NCI-H510A treated with DMSO at 0.1 percent for 48 hours (cell line): ENCODE measurements around the gene SLC22A31.

ENCODE experiments used
- DNase-seq: peaks from one replicate; lab custom pipeline; 2025; lab: John Stamatoyannopoulos, UW

Gene SLC22A31

GRCh38 chr16:89216315-89217137, 16.2 kb upstream of the SLC22A31 start:
- DNase-seq, result peak; percentile 55

GRCh38 chr16:89210904-89211515, 10.7 kb upstream of the SLC22A31 start:
- no peak for DNase-seq

GRCh38 chr16:89210165-89210903, 10.0 kb upstream of the SLC22A31 start:
- DNase-seq, result no peak

GRCh38 chr16:89209522-89210044, 9.2 kb upstream of the SLC22A31 start:
- DNase-seq, result no peak

- DNase-seq, result no peak
Observed at GRCh38 chr16:89207993-89208392, 7.7 kb upstream of the SLC22A31 start.

- no peak for DNase-seq
Observed at GRCh38 chr16:89202422-89203215, 2.3 kb upstream of the SLC22A31 start.

GRCh38 chr16:89201439-89202377, 1.4 kb upstream of the SLC22A31 start:
- DNase-seq, result peak; percentile 36

- no peak for DNase-seq
Observed at GRCh38 chr16:89200850-89201411, 594 bp upstream of the SLC22A31 start.

GRCh38 chr16:89199241-89200123, 855 bp downstream of the SLC22A31 start:
- no peak for DNase-seq

GRCh38 chr16:89198417-89199240, 1.7 kb downstream of the SLC22A31 start:
- DNase-seq, result no peak

GRCh38 chr16:89197633-89198416, 2.5 kb downstream of the SLC22A31 start:
- DNase-seq, result no peak

GRCh38 chr16:89197033-89197632, 3.2 kb downstream of the SLC22A31 start:
- no peak for DNase-seq

GRCh38 chr16:89195521-89196171, 4.7 kb downstream of the SLC22A31 start:
- no peak for DNase-seq

GRCh38 chr16:89194340-89195311, 5.7 kb downstream of the SLC22A31 start:
- no peak for DNase-seq

- DNase-seq, result no peak
Observed at GRCh38 chr16:89193576-89194293, 6.6 kb downstream of the SLC22A31 start.
